ENCODE data around the gene KCNH2.

KCNH2 gene

DNA sequence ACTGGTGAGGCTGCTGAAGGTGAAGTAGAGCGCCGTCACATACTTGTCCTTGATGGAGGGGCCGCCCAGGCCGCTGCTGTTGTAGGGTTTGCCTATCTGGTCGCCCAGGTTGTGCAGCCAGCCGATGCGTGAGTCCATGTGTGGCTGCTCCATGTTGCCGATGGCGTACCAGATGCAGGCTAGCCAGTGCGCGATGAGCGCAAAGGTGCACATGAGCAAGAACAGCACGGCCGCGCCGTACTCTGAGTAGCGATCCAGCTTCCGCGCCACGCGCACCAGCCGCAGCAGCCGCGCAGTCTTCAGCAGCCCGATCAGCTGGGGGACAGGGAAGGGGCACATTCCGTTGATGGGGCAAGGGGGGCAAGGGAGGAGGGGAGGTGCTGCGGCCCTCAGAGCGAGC lies 26.6 kb downstream of the KCNH2 start:
- H3K36me3 Mint-ChIP-seq (ENCODE audit: low read depth) = no peaks in the 10 kb centered on the region
- no peak overlapping the region for H3K4me3 Mint-ChIP-seq
- no peaks in the 10 kb centered on the region for H3K9me3 Mint-ChIP-seq
- H3K4me1 Mint-ChIP-seq (ENCODE audit: low read depth) = peaks cover 5% of the 10 kb centered on the region
- H3K27me3 Mint-ChIP-seq = peaks cover 56% of the 10 kb centered on the region
- no peak overlapping the region for H3K27ac Mint-ChIP-seq
- intact Hi-C loops (cut with micrococcal nuclease) = no loop called here

DNA sequence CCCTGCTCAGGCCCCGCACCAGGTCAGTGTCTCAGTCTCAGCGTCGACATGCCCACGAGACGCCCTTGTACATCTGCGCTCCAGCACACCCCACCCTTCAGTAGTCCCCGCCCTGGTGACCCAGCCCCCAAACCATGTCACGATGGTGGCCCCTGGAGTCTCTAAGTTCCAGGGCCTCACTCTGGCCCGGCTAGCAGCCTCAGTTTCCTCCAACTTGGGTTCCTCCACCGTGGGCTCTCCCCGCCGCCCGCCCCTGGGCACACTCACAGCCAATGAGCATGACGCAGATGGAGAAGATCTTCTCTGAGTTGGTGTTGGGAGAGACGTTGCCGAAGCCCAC lies 27.0 kb downstream of the KCNH2 start:
- H3K27ac Mint-ChIP-seq = no peak overlapping the region
- no peaks in the 10 kb centered on the region for H3K9me3 Mint-ChIP-seq
- no peak overlapping the region for H3K4me3 Mint-ChIP-seq
- peaks cover 59% of the 10 kb centered on the region for H3K27me3 Mint-ChIP-seq
- H3K4me1 Mint-ChIP-seq (ENCODE audit: low read depth) = peaks cover 5% of the 10 kb centered on the region
- intact Hi-C loops (cut with micrococcal nuclease) = no loop called here
- no peaks in the 10 kb centered on the region for H3K36me3 Mint-ChIP-seq (ENCODE audit: low read depth)

DNA sequence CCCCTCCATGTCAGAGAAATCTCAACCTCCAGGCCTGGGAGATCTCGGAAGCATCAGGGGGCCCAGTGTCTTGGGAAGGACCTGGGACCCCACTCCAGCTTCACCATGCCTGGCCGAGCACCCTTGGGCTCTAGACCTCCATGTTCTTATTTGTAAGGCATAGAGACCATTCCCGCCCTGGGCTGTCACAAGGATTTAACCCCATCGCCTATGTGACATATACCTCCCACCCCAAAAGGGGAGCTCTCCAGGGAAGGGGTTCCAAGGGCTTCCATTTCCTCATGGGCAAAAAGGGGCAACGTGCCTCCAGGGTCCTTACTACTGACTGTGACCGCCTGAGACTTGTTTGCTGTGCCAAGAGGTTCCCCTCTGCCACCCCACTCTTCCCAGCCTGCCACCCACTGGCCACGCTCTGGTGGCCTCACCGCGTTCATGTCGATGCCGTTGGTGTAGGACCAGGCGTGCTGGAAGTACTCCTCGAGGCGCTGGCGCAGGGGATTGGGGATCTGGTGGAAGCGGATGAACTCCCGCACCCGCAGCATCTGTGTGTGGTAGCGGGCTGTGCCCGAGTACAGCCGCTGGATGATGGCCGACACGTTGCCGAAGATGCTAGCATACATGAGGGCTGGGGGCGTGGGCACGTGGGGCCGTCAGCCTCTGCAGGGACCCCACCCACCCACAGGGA lies 27.5 kb downstream of the KCNH2 start:
- no peaks in the 10 kb centered on the region for H3K36me3 Mint-ChIP-seq (ENCODE audit: low read depth)
- H3K4me1 Mint-ChIP-seq (ENCODE audit: low read depth) = peaks cover 5% of the 10 kb centered on the region
- peaks cover 60% of the 10 kb centered on the region for H3K27me3 Mint-ChIP-seq
- no peaks in the 10 kb centered on the region for H3K9me3 Mint-ChIP-seq
- intact Hi-C loops (cut with micrococcal nuclease) = no loop called here
- no peak overlapping the region for H3K27ac Mint-ChIP-seq
- H3K4me3 Mint-ChIP-seq = no peak overlapping the region

DNA sequence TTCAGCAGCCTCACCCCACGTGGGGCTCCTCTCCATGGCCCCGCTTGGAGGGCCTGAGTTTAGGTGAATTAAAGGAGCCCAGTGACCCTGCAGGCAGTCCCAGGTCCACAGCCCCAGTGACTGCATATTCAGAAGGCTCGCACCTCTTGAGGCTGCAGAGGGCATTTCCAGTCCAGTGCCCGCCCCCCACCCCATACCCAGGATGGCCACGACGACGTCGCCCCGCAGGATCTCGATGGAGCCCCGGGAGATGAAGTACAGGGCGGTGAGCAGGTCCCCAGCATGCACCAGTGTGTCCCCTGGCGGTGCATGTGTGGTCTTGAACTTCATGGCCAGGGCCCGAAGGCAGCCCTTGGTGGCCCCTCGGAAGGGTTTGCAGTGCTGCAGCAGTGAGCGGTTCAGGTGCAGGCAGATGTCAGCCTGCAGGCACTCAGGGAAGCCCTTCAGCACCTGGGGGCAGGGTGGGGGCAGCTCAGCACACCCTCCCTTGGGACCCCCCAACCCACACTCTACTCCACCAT lies 28.1 kb downstream of the KCNH2 start:
- peaks cover 5% of the 10 kb centered on the region for H3K4me1 Mint-ChIP-seq (ENCODE audit: low read depth)
- intact Hi-C loops (cut with micrococcal nuclease) = no loop called here
- no peaks in the 10 kb centered on the region for H3K9me3 Mint-ChIP-seq
- H3K27me3 Mint-ChIP-seq = peaks cover 60% of the 10 kb centered on the region
- no peak overlapping the region for H3K4me3 Mint-ChIP-seq
- H3K36me3 Mint-ChIP-seq (ENCODE audit: low read depth) = no peaks in the 10 kb centered on the region
- no peak overlapping the region for H3K27ac Mint-ChIP-seq

DNA sequence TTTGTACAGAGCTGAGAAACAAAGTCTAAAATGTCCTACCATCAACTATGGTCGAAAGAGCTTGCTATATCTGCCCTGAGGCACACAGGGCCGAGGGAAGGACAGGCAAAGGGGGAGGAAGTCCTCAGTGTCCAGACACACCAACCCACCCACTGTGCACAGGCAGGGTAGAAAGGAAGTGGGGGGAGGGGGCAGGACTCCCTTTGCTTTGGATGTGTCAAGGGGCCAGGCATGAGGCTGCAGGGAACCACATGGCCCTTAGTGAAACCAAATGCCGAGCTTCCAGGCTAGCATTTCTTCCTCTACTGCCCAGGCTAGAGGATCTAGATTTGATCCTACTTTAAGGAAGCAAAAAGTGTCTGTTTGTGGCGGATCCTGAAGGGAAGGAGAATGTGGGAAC lies 28.6 kb downstream of the KCNH2 start:
- no peak overlapping the region for H3K27ac Mint-ChIP-seq
- no peaks in the 10 kb centered on the region for H3K36me3 Mint-ChIP-seq (ENCODE audit: low read depth)
- peaks cover 55% of the 10 kb centered on the region for H3K27me3 Mint-ChIP-seq
- H3K4me1 Mint-ChIP-seq (ENCODE audit: low read depth) = peaks cover 5% of the 10 kb centered on the region
- no peak overlapping the region for H3K4me3 Mint-ChIP-seq
- no peaks in the 10 kb centered on the region for H3K9me3 Mint-ChIP-seq
- intact Hi-C loops (cut with micrococcal nuclease) = no loop called here

DNA sequence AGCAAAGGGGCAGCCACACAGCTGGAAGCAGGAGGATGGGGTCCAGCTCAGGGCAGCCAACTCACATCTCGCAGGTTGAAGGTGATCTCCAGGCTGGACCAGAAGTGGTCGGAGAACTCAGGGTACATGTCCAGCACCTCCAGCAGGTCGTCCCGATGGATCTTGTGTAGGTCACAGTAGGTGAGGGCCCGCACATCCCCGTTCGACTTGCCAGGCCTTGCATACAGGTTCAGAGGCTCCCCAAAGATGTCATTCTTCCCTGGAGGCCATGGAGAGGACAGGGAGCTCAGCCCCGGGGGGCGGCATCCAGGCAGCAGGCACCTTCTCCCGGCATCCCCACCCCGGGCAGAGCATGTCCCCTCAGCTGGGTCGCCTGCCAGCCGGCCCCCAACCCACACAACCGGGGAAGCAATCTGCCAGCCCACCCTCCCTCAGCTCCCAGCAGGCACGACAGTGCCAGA lies 29.3 kb downstream of the KCNH2 start:
- peaks cover 50% of the 10 kb centered on the region for H3K27me3 Mint-ChIP-seq
- intact Hi-C loops (cut with micrococcal nuclease) = no loop called here
- no peak overlapping the region for H3K4me3 Mint-ChIP-seq
- H3K27ac Mint-ChIP-seq = no peak overlapping the region
- no peaks in the 10 kb centered on the region for H3K9me3 Mint-ChIP-seq
- H3K4me1 Mint-ChIP-seq (ENCODE audit: low read depth) = peaks cover 5% of the 10 kb centered on the region
- H3K36me3 Mint-ChIP-seq (ENCODE audit: low read depth) = no peaks in the 10 kb centered on the region

DNA sequence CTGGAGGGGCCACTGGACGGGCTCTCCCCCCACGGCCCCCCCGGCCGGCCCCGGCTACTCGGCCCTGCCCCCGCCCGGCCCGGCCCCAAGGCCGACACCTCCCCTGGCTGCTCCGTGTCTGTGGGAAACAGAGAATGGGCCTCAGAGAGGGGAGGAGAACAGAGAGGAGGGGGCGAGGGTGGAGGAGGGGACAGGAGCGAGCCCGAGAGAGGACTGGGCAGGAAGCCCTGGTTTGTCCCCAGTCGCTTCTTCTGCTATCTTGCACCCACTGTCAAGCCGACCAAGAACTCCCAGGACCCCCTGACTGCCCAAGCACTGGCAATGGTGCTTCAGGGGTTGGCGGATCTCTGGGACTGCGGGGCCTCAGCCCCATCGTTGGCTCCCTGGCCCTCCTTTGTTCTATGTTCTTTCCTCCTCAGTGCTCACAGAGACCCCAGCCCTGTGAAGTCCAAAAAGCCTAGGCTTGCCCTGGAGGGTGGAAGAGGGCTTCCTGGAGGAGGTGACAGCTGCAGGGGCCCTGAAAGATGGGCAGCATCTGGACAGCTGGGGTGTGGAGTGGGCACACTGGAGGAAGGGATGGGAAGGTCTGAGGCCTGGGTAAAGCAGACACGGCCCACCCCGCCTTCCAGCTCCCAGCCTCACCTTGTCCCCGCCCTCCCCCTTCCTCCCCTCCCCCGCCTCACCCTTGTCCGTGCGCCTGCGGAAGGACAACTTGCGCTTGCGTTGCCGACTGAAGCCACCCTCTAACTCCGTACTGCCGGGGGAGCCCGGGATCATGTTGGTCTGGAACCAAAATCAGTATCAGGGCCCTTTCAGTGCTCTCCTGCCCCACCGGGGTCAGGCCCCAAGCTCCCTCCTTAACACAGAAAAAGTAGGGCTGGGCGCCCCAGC lies 30.1 kb downstream of the KCNH2 start:
- no peak overlapping the region for H3K27ac Mint-ChIP-seq
- H3K4me1 Mint-ChIP-seq (ENCODE audit: low read depth) = peaks cover 5% of the 10 kb centered on the region
- intact Hi-C loops (cut with micrococcal nuclease) = no loop called here
- H3K4me3 Mint-ChIP-seq = no peak overlapping the region
- no peaks in the 10 kb centered on the region for H3K36me3 Mint-ChIP-seq (ENCODE audit: low read depth)
- no peaks in the 10 kb centered on the region for H3K9me3 Mint-ChIP-seq
- H3K27me3 Mint-ChIP-seq = peaks cover 45% of the 10 kb centered on the region

DNA sequence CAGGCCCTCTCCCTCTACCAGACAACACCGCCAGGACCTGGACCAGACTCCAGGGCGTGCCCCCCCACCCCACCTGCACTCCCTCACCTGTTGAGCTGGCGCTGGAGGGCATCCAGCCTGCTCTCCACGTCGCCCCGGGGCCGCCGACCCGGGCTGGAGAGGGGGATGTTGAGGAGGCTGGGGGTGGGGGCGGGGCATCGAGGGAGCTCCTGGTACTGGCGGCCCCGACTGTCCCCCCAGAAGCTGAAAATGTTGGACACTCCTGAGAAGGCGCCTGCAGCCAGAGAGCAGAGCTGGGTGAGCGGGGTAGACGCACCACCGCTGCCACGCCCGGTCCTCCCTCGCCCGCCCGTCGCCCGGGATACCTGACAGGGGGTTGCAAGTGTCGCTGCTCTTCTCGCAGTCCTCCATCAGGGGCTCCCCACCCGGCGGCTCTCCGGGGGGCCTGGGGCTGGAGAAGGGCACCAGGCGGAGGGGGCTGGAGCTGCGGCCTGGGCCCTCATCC lies 30.8 kb downstream of the KCNH2 start:
- H3K27me3 Mint-ChIP-seq = peaks cover 46% of the 10 kb centered on the region

DNA sequence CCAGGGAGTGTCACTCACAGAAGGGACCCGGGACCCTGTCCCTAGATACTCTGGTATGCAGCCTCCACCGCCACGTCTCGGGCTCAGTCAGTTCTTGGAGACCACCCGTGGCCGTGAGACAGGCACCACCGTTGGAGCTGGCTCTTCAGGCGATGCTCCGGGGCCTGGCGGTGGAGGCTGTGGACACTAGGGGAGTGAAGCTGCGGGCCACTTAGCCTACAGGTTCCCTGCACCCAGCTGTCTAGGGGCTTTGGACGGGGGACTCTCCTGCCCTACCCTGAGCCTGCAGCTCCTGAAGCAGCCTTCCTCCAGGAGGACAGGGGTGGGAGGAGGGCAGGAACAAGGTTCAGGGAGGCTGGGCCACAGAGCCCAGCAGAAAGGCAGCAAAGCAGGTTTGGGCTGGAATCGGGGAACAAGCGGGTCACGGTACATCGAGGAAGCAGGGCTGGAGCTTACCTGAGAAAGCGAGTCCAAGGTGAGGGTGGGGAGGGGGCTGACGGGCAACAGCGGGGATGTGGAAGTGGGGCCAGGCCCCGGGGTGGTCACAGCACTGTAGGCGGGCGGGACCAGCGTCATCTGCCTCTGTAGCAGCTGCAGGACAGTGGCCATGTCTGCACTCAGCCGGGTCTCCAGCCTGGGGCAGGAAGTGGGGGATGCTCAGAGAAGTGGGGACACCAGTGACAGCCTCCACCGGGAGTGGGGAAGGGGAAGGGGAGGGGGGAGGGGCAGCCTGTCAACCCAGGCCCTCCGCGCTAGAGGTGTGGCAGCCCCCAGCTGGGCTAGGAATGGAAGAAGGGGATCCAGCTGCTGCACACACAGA lies 31.5 kb downstream of the KCNH2 start:
- Mint-ChIP-seq H3K27me3 (peaks cover 45% of the 10 kb centered on the region), H3K4me3 (no peak overlapping the region), H3K27ac (no peak overlapping the region), H3K4me1 (ENCODE audit: low read depth) (peaks cover 5% of the 10 kb centered on the region), H3K9me3 (no peaks in the 10 kb centered on the region), H3K36me3 (ENCODE audit: low read depth) (no peaks in the 10 kb centered on the region)
- intact Hi-C loops (cut with micrococcal nuclease) = no loop called here

More for the DNA sequence above, 30.8 kb downstream of the KCNH2 start:
- Mint-ChIP-seq H3K27ac (no peak overlapping the region), H3K36me3 (ENCODE audit: low read depth) (no peaks in the 10 kb centered on the region), H3K4me3 (no peak overlapping the region), H3K9me3 (no peaks in the 10 kb centered on the region), H3K4me1 (ENCODE audit: low read depth) (peaks cover 5% of the 10 kb centered on the region)
- intact Hi-C loops (cut with micrococcal nuclease) = no loop called here

DNA sequence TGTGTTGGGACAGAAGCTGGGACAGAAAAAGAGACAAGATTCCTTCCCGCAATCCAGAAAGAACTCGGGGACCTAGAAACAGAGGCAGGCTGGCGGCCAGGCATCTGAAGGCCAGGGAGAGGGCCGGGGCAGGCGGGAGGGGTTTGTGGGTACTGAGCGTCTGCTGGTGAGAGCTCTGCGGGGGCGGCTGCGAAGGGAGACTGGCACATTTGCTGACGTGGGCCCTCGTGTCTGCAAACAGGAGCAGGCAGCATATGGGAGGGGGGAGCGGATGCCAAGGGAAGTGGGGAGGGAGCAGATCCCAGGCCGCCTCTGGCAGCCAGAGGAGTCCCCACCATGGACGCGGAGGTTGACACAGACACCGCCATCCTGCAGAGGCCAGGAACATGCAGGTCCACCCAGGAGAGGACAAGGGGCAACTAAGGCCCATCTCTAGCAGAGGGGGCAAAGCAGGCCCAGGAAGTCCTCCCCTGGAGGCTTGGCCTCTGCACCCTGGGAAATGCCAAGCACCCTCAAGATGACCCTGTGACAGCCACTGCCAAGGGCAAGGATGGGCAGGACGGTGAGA lies 32.2 kb downstream of the KCNH2 start:
- intact Hi-C loops (cut with micrococcal nuclease) = no loop called here
- Mint-ChIP-seq H3K9me3 (no peaks in the 10 kb centered on the region), H3K27ac (no peak overlapping the region), H3K4me3 (no peak overlapping the region), H3K36me3 (ENCODE audit: low read depth) (no peaks in the 10 kb centered on the region), H3K27me3 (peaks cover 45% of the 10 kb centered on the region), H3K4me1 (ENCODE audit: low read depth) (peaks cover 5% of the 10 kb centered on the region)

DNA sequence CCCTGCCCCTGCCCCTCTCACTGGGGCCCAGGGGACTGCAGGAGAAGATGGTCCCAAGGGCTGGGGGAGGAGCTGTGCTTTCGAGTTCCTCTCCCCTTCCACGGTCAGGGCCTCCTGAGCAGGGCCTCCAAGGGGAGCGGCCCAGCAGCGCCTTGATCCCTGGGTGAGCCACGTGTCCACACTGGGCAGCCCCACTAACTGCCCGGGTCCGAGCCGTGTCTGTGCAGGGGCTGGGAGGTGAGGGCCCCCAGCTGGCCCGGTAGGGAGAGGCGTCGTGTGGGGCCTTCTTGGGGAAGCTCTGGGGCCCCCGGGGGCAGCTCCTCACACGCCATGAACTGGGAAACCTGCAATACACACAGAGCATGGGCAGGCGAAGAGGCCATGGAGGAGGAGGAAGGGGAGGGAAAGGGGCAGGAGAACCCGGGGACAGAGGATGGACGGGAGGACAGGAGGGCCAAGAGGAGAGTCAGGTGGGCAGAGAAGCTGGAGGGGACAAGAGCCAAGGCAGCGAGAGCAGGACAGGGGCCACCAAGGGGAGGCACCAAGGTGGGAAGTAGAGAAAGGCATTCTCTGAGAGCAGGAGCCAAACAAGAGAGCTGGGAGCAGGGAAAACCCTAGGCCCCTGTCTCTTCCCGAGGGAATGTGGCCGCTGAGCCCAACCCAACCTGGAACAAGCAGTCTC lies 32.8 kb downstream of the KCNH2 start:
- Mint-ChIP-seq H3K4me3 (no peak overlapping the region), H3K4me1 (ENCODE audit: low read depth) (peaks cover 5% of the 10 kb centered on the region), H3K9me3 (no peaks in the 10 kb centered on the region), H3K27ac (no peak overlapping the region), H3K36me3 (ENCODE audit: low read depth) (no peaks in the 10 kb centered on the region), H3K27me3 (peaks cover 47% of the 10 kb centered on the region)
- intact Hi-C loops (cut with micrococcal nuclease) = no loop called here

DNA sequence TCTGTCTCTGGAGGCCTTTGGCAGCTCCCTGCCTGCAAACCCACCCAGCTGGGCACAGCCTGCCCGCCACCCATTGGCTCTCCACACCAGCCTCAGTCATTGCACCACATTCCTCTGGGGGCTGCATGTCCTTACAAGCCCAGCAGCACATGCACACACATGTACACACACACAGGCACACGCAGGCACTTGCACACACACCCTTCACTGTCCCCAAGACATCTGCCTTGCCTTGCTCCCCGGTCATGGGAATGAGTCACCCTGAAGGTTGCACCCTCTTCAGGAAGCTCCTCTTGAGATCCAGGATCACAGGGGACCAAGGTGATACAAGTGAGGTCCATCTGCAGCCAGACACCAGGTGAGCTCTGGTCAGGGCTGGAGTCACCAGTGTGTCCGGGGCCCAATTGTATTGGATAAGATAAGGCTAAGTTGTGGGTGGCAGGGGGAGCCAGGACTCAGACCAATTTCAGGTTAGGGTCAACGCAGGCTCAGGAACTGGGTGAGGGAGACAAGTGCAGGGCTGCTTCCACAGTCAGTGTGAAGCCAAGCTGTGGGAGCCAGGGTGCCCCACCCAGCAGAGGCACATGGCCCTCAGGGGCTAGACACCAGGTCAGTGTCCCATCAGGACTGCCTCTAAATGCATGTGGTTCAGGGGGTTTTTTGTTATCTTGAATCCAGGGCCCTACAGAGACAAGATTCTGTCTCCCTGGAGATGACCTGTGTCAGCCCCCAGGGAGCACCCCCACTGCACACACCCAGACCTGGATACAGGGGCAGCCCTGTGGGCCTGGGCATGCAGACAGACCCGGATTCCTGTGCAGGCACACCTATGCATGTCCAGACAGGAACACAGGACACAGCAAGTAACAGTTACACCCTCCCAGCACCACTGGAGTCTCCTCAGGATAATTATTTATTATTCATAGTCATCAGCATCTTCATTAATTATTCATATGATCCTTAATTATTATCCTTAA lies 33.8 kb downstream of the KCNH2 start:
- intact Hi-C loops (cut with micrococcal nuclease) = no loop called here
- Mint-ChIP-seq H3K36me3 (ENCODE audit: low read depth) (no peaks in the 10 kb centered on the region), H3K27me3 (peaks cover 47% of the 10 kb centered on the region), H3K27ac (no peak overlapping the region), H3K9me3 (no peaks in the 10 kb centered on the region), H3K4me1 (ENCODE audit: low read depth) (peaks cover 1% of the 10 kb centered on the region), H3K4me3 (no peak overlapping the region)
